ENCODE measurements around the gene CEP131.

The CEP131 gene

DNA sequence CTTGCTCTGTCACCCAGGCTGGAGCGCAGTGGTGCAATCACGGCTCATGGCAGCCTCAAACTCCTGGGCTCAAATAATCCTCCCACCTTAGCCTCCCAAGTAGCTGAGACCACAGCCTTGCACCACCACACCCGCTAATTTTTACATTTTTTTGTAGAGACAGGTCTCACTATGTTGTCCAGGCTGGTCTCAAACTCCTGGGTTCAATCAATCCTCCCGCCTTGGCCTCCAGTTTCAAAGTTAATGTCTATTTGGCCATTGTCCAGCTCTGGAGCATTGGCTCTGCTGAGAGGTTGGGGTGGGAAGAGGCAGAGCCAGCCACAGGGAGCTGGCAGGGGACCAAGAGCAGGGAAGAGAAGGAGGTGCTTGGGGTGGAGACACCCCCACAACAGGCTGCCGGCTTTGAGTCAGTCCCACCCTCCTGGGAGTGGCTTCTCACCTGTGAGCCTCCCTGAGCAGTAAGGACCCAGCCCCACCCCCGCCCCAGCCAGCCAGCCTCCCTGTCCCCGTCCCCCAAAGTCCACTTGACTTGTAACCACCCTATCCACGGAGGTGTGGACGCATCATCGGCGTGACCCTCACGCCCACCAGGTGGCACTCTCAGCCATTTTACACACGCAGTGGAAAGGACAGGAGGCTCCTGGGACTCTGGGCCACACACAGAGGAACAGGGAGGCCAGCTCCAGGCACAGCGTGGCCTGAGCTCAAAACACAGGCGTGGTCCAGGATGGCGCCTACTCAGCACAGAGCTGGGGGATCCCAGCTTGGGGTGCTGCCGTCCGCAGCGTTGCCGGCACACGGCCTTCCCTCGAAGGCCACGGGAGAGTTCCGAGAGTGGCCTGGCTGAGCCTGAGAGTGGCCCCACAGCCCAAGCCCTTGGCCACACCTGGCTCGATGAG is 80.2 kb downstream of the CEP131 start:
- Histone ChIP-seq H3K27me3 (replicated peaks; ENCODE audit: control insufficient read depth, insufficient read depth, low read length) (no peaks in the 10 kb centered on the region; the same call in 1 of the 2 replicates), H3K36me3 (ENCODE audit: control insufficient read depth, insufficient read depth, low read length) (no peaks in the 10 kb centered on the region), H3K4me3 (replicated peaks; ENCODE audit: low read depth, low read length) (no peak overlapping the region)
- DNase-seq (ENCODE audit: extremely low read depth, insufficient read length), result peak; percentile 66
- TF ChIP-seq, protein P1, sequence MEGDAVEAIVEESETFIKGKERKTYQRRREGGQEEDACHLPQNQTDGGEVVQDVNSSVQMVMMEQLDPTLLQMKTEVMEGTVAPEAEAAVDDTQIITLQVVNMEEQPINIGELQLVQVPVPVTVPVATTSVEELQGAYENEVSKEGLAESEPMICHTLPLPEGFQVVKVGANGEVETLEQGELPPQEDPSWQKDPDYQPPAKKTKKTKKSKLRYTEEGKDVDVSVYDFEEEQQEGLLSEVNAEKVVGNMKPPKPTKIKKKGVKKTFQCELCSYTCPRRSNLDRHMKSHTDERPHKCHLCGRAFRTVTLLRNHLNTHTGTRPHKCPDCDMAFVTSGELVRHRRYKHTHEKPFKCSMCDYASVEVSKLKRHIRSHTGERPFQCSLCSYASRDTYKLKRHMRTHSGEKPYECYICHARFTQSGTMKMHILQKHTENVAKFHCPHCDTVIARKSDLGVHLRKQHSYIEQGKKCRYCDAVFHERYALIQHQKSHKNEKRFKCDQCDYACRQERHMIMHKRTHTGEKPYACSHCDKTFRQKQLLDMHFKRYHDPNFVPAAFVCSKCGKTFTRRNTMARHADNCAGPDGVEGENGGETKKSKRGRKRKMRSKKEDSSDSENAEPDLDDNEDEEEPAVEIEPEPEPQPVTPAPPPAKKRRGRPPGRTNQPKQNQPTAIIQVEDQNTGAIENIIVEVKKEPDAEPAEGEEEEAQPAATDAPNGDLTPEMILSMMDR (IDR thresholded peaks at IDR 0.05; ENCODE audit: insufficient read depth, low read length, poor library complexity, severe bottlenecking), result peak; percentile 82

DNA sequence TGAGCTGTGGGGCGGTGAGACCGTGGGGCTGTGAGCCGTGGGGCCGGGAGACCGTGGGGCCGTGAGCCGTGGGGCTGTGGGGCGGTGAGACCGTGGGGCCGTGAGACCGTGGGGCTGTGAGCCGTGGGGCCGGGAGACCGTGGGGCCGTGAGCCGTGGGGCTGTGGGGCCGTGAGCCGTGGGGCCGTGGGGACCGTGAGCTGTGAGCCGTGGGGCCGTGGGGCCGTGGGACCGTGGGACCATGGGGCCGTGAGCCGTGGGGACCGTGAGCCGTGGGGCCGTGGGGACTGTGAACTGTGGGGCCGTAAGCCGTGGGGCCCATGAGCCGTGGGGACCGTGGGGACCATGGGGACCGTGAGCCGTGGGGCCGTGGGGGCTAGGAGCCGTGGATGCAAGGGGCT is 82.1 kb downstream of the CEP131 start:
- DNase-seq (ENCODE audit: extremely low read depth, insufficient read length), result no peak
- TF ChIP-seq, protein P1 (IDR thresholded peaks at IDR 0.05; ENCODE audit: insufficient read depth, low read length, poor library complexity, severe bottlenecking), result no peak
- H3K36me3 ChIP-seq (ENCODE audit: control insufficient read depth, insufficient read depth, low read length), result no peaks in the 10 kb centered on the region
- H3K4me3 ChIP-seq (replicated peaks; ENCODE audit: low read depth, low read length), result no peak overlapping the region
- no peaks in the 10 kb centered on the region; the same call in 1 of the 2 replicates for H3K27me3 ChIP-seq (replicated peaks; ENCODE audit: control insufficient read depth, insufficient read depth, low read length)

DNA sequence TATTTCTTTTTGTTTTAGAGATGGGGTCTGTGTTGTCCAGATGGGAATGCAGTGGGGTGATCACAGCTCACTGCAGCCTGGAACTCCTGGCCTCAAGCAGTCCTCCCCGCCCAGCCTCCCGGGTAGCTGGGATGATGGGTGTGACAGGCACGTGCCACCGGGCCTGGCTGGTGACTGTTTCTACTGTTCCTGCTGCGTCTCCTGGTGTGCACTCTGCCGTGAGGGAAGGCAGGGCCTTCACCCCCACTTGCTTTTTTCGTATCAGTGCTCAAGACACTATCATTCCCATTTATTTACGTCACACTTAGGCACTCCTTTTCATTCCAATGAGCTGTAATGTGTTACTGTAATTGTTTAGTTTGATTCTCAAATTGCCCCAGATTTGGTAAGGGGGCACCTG is 82.7 kb downstream of the CEP131 start:
- no peak for DNase-seq (ENCODE audit: extremely low read depth, insufficient read length)
- H3K27me3 ChIP-seq (replicated peaks; ENCODE audit: control insufficient read depth, insufficient read depth, low read length), result no peaks in the 10 kb centered on the region; the same call in 1 of the 2 replicates
- H3K4me3 ChIP-seq (replicated peaks; ENCODE audit: low read depth, low read length), result no peak overlapping the region
- H3K36me3 ChIP-seq (ENCODE audit: control insufficient read depth, insufficient read depth, low read length), result no peaks in the 10 kb centered on the region
- TF ChIP-seq, protein P1 (IDR thresholded peaks at IDR 0.05; ENCODE audit: insufficient read depth, low read length, poor library complexity, severe bottlenecking), result no peak

Measured in GM06990 (cell line).